ENCODE results near the gene TNS1. TPM values are rescaled to one million over a fixed set of nuclear protein-coding genes. Genes with fewer than 3 reads are reported as not detected.

Gene TNS1
- total and polyA plus RNA-seq, 2 donors (not counting 1 experiment from before 2014, with no cell fraction given) = 0.10 to 0.86 TPM

- Histone ChIP-seq H3K27ac (ENCODE audit: low read length in 2 of 2) (no peak overlapping the region), H3K9me3 (ENCODE audit: control extremely low read depth in 1 of 3, control insufficient read depth in 2 of 3, insufficient read depth in 1 of 3, low read length in 2 of 3) (no peaks in the 10 kb centered on the region), H3K36me3 (replicated peaks in 1 of 2; ENCODE audit: control extremely low read depth in 1 of 2, control insufficient read depth in 1 of 2, extremely low read depth in 1 of 2, insufficient read depth in 2 of 2, low read length in 1 of 2) (no peaks in the 10 kb centered on the region), H2AFZ (ENCODE audit: insufficient read depth, low read depth, low read length, poor library complexity, severe bottlenecking) (no peak overlapping the region), H3K9ac (ENCODE audit: low read length) (no peak overlapping the region), H3K79me2 (ENCODE audit: control insufficient read depth, insufficient read depth, low read length) (no peaks in the 10 kb centered on the region), H3K27me3 (replicated peaks in 1 of 4; ENCODE audit: control extremely low read depth in 1 of 4, control insufficient read depth in 3 of 4, insufficient read depth in 4 of 4, low read length in 3 of 4) (no peaks in the 10 kb centered on the region), H3K4me3 (ENCODE audit: control extremely low read depth in 1 of 5, extremely low read depth in 1 of 5, insufficient read depth in 1 of 5, low read depth in 2 of 5, low read length in 4 of 5) (no peak overlapping the region), H3K4me2 (replicated peaks; ENCODE audit: low read depth, low read length, poor library complexity, severe bottlenecking) (no peak overlapping the region), H4K20me1 (ENCODE audit: control insufficient read depth, insufficient read depth, low read length, poor library complexity, severe bottlenecking) (no peaks in the 10 kb centered on the region), H3K4me1 (ENCODE audit: control insufficient read depth in 2 of 2, insufficient read depth in 2 of 2, low read length in 2 of 2) (no peaks in the 10 kb centered on the region)
- ATAC-seq (ENCODE audit: low read depth) = no peak
- Mint-ChIP-seq H3K4me3 (no peak overlapping the region), H3K9me3 (ENCODE audit: insufficient read depth) (no peaks in the 10 kb centered on the region), H3K27me3 (no peaks in the 10 kb centered on the region), H3K4me1 (no peaks in the 10 kb centered on the region), H3K27ac (no peak overlapping the region)
- ChIA-PET CTCF (interaction anchor here (1.3 kb wide), 1 partner anchor 18 kb away, joined by 3 read pairs; no protein-coding TSS in a partner anchor), POLR2A (no interaction called here)
- intact Hi-C loops (cut with micrococcal nuclease) = no loop called here
- WGBS (ENCODE audit: insufficient coverage) = 40% methylated on average over 2 of the region's 2 CpGs
- no peak for DNase-seq
- TF ChIP-seq CTCF (IDR thresholded peaks at IDR 0.05) (no peak), EZH2 (IDR thresholded peaks at IDR 0.05; ENCODE audit: borderline replicate concordance, insufficient read depth, low read depth, low read length, poor library complexity, severe bottlenecking) (no peak)
These were observed 25.3 kb upstream of the TNS1 start for GRCh38 chr2:218028189-218028495.

DNA sequence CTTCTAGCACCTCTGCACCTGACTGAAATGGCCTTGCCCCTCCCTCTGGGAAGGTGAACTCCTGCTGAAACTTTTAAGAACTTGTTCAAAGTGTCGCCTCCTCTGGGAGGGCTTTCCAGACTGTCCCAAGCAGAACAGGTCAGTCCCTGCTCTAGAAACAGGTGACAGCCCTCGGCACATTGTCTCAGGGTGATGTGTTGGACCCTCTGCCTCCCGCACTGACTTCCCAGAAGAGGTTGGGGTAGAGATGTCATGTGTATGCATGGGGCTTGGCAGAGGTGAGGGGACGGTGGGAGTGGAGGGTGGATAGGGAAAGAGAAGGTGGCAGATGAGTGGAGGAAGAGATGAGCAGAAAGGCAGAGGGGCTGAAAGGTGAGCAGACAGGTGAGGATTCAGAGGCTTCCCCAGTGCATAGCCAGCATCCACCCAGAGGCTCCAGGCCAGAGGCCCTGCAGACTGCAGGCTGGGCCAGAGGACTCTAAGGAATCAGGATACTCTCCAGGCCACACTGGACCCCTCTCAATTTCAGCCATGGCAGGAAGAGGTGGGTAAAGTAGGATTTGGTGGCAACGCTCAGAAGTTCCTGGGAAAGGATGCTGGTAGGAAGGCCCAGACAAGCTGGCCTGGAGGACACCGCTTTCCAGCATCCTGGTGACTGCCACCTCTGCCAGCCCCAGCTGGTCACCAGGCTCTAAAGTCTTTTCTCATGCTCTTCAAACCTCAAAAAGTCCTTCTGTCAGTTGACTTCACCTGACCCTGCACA lies 24.8 kb upstream of the TNS1 start:
- H3K4me1 ChIP-seq (ENCODE audit: control insufficient read depth in 2 of 2, insufficient read depth in 2 of 2, low read length in 2 of 2) = no peaks in the 10 kb centered on the region
- DNase-seq (no peak), ATAC-seq (ENCODE audit: low read depth) (no peak)
- TF ChIP-seq EZH2 (IDR thresholded peaks at IDR 0.05; ENCODE audit: borderline replicate concordance, insufficient read depth, low read depth, low read length, poor library complexity, severe bottlenecking) = no peak
- TF ChIP-seq CTCF (IDR thresholded peaks at IDR 0.05) = no peak
- intact Hi-C loops (cut with micrococcal nuclease) = no loop called here
- no peaks in the 10 kb centered on the region for H3K27me3 ChIP-seq (replicated peaks in 1 of 4; ENCODE audit: control extremely low read depth in 1 of 4, control insufficient read depth in 3 of 4, insufficient read depth in 4 of 4, low read length in 3 of 4)
- H3K79me2 ChIP-seq (ENCODE audit: control insufficient read depth, insufficient read depth, low read length) = no peaks in the 10 kb centered on the region
- no peaks in the 10 kb centered on the region for H3K9me3 Mint-ChIP-seq (ENCODE audit: insufficient read depth)
- no peaks in the 10 kb centered on the region for H3K36me3 ChIP-seq (replicated peaks in 1 of 2; ENCODE audit: control extremely low read depth in 1 of 2, control insufficient read depth in 1 of 2, extremely low read depth in 1 of 2, insufficient read depth in 2 of 2, low read length in 1 of 2)
- no peak overlapping the region for H3K4me3 Mint-ChIP-seq
- H3K9ac ChIP-seq (ENCODE audit: low read length) = no peak overlapping the region
- POLR2A ChIA-PET = no interaction called here
- WGBS (ENCODE audit: insufficient coverage) = 96% methylated on average over 5 of the region's 6 CpGs
- H3K4me3 ChIP-seq (ENCODE audit: control extremely low read depth in 1 of 5, extremely low read depth in 1 of 5, insufficient read depth in 1 of 5, low read depth in 2 of 5, low read length in 4 of 5) = no peak overlapping the region
- H3K4me1 Mint-ChIP-seq = no peaks in the 10 kb centered on the region
- H2AFZ ChIP-seq (ENCODE audit: insufficient read depth, low read depth, low read length, poor library complexity, severe bottlenecking) = no peak overlapping the region
- H3K27ac ChIP-seq (ENCODE audit: low read length in 2 of 2) = no peak overlapping the region
- H3K27ac Mint-ChIP-seq = no peak overlapping the region
- H3K9me3 ChIP-seq (ENCODE audit: control extremely low read depth in 1 of 3, control insufficient read depth in 2 of 3, insufficient read depth in 1 of 3, low read length in 2 of 3) = no peaks in the 10 kb centered on the region
- H3K4me2 ChIP-seq (replicated peaks; ENCODE audit: low read depth, low read length, poor library complexity, severe bottlenecking) = no peak overlapping the region
- H3K27me3 Mint-ChIP-seq = no peaks in the 10 kb centered on the region
- CTCF ChIA-PET = interaction anchor here (1.3 kb wide), 1 partner anchor 19 kb away, joined by 3 read pairs; no protein-coding TSS in a partner anchor
- no peaks in the 10 kb centered on the region for H4K20me1 ChIP-seq (ENCODE audit: control insufficient read depth, insufficient read depth, low read length, poor library complexity, severe bottlenecking)

Measured in B cell (primary cell).